COLO668 (cell line): ENCODE measurements around the gene MCAM.

Experiments used
- DNase-seq: peaks from one replicate; lab custom pipeline; 2025; ENCODE audit not compliant: unreplicated experiment; lab: John Stamatoyannopoulos, UW

The MCAM gene

GRCh38 chr11:119309411-119309810 lies 7.5 kb downstream of the MCAM start:
- no peak for DNase-seq

GRCh38 chr11:119307974-119308373 lies 9.0 kb downstream of the MCAM start:
- DNase-seq = no peak

- DNase-seq = no peak
Observed at GRCh38 chr11:119307219-119307618, 9.7 kb downstream of the MCAM start.

GRCh38 chr11:119306373-119306890 lies 10.5 kb downstream of the MCAM start:
- DNase-seq = no peak

- DNase-seq = no peak
Observed at GRCh38 chr11:119305556-119306372, 11.2 kb downstream of the MCAM start.

- DNase-seq = no peak
Observed at GRCh38 chr11:119303227-119303718, 13.7 kb downstream of the MCAM start.

- DNase-seq = no peak
Observed at GRCh38 chr11:119300198-119300964, 16.5 kb downstream of the MCAM start.

GRCh38 chr11:119299416-119299815 lies 17.5 kb downstream of the MCAM start:
- DNase-seq = no peak

- no peak for DNase-seq
Observed at GRCh38 chr11:119298726-119299125, 18.2 kb downstream of the MCAM start.

- DNase-seq = no peak
Observed at GRCh38 chr11:119297938-119298337, 19.0 kb downstream of the MCAM start.

- DNase-seq = no peak
Observed at GRCh38 chr11:119295178-119295577, 21.8 kb downstream of the MCAM start.

GRCh38 chr11:119293461-119293860 lies 23.5 kb downstream of the MCAM start:
- no peak for DNase-seq

- no peak for DNase-seq
Observed at GRCh38 chr11:119290894-119291497, 25.9 kb downstream of the MCAM start.

GRCh38 chr11:119288219-119288618 lies 28.7 kb downstream of the MCAM start:
- DNase-seq = no peak

GRCh38 chr11:119285431-119285830 lies 31.5 kb downstream of the MCAM start:
- no peak for DNase-seq

- DNase-seq = no peak
Observed at GRCh38 chr11:119284344-119285157, 32.4 kb downstream of the MCAM start.

- no peak for DNase-seq
Observed at GRCh38 chr11:119282495-119282894, 34.4 kb downstream of the MCAM start.

GRCh38 chr11:119277660-119278059 lies 39.3 kb downstream of the MCAM start:
- DNase-seq = no peak

GRCh38 chr11:119273721-119274120 lies 43.2 kb downstream of the MCAM start:
- no peak for DNase-seq

- no peak for DNase-seq
Observed at GRCh38 chr11:119267645-119268044, 49.3 kb downstream of the MCAM start.
